ENCODE measurements around the gene BUD31. TPM values are rescaled to one million over a fixed set of nuclear protein-coding genes. Genes with fewer than 3 reads are reported as not detected.

The BUD31 gene
- total and polyA plus RNA-seq, 9 of the 15 experiments (the other 6 are each of a cell fraction or from before 2014, with no cell fraction given): 105 to 342 (median 247) TPM

- TF ChIP-seq THRA (IDR thresholded peaks at IDR 0.05) (no peak), TOE1 (IDR thresholded peaks at IDR 0.05; ENCODE audit: borderline replicate concordance) (peak; percentile 95), TOE1 (CRISPR knock-in tag; IDR thresholded peaks at IDR 0.05; ENCODE audit: borderline replicate concordance, low read depth) (no peak), ZNF324 (CRISPR knock-in tag; IDR thresholded peaks at IDR 0.05) (peak; percentile 54; the same call in 1 of the 2 replicates), ZNF347 (CRISPR knock-in tag; IDR thresholded peaks at IDR 0.05; ENCODE audit: low read depth) (no peak), PYGO2 (tag; IDR thresholded peaks at IDR 0.05) (no peak), USF1 (CRISPR knock-in tag; IDR thresholded peaks at IDR 0.05) (no peak), SREBF2 (CRISPR knock-in tag; IDR thresholded peaks at IDR 0.05) (no peak), RBFOX2 (IDR thresholded peaks at IDR 0.05; ENCODE audit: low read depth, low read length) (peak; percentile 95), ID3 (CRISPR knock-in tag; IDR thresholded peaks at IDR 0.05) (no peak), ID3 (tag; IDR thresholded peaks at IDR 0.05) (no peak), ZNF408 (CRISPR knock-in tag; IDR thresholded peaks at IDR 0.05; ENCODE audit: low read depth) (no peak), SMAD2 (IDR thresholded peaks at IDR 0.05; ENCODE audit: low read depth, low read length) (no peak), NR1H2 (CRISPR knock-in tag; IDR thresholded peaks at IDR 0.05) (no peak), ZNF407 (IDR thresholded peaks at IDR 0.05; ENCODE audit: low read depth) (no peak), KDM2B (CRISPR knock-in tag; IDR thresholded peaks at IDR 0.05) (no peak; the same call in 1 of the 2 replicates), SMARCE1 (IDR thresholded peaks at IDR 0.05) (no peak)
These were observed 30.1 kb downstream of the BUD31 start, which contains the start of the genes CPSF4 and PTCD1 (continued) for GRCh38 chr7:99438573-99439480.
